D721Med (cell line): ENCODE measurements around the gene PLD3.

Experiments used
- DNase-seq: peaks from one replicate; pipeline ENCODE4 v3.0.0; 2011; ENCODE audit warnings: low spot score; ENCODE audit not compliant: insufficient read length
- FAIRE-seq: peaks from 2 replicates; lab custom pipeline; 2011; peaks lifted over from hg19 to GRCh38; lab: Jason Lieb, UNC
- CTCF ChIP-seq: IDR thresholded peaks from 2 replicates; pipeline ENCODE4 v1.5.1; 2012; ENCODE audit warnings: mild to moderate bottlenecking, control low read depth; ENCODE audit not compliant: insufficient read depth; ENCODE audit errors: missing control alignments

Gene PLD3

DNA sequence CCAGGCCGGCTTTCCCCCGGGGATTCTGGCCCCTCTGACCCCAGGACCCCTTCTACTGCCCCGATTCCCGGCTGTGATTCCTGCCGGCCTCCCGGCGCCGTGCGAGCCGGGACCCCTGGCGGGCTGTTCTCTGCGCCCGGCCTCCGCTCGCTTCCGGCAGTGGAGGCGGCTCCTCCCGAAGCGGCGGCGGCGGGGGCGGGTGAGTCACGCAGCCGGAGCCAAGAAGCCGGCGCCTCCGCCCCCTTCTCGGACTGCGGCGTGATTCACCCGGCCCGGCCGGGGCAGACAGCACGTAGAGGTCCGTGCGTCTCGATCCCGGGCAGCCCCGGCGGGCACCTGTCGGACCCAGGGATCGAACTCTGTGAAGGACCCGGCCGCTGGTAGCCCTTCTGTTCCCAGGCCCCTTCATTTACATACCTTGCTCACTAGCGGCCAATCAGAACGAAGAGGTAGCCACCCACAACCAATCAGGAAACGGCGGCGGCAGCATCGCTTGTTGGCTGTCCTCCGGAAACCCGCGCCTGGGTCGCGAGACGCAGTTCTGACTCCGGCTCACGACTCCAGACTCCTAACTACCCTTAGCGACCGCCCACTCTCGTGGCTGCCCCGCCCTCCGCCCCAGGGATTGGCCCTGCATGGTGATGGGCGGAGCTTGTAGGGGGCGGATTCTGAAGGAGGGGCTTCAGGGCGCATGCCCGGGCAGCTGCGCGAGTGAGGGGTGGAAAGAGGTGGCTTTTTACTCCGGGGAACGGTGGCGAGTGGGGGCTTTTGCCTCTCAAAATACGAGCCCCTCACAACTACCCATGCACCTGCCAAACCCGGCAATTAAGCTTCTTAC is 77.2 kb downstream of the PLD3 start, which contains the start of gene SERTAD1:
TSS of gene SERTAD1 (minus strand) at position 543 of the 838 bp plus-strand sequence. CDS start 2,446 bp downstream, outside the sequence.
- TF ChIP-seq CTCF, result peak; percentile 30
- DNase-seq, result peak; percentile 88
- FAIRE-seq, result no peak
